ENCODE data around the gene IKZF1. TPM values are rescaled to one million over a fixed set of nuclear protein-coding genes. Genes with fewer than 3 reads are reported as not detected.

IKZF1 gene
- total RNA-seq, 1 donor from 2014 or later = 0.33 TPM

- TF ChIP-seq, protein P1, sequence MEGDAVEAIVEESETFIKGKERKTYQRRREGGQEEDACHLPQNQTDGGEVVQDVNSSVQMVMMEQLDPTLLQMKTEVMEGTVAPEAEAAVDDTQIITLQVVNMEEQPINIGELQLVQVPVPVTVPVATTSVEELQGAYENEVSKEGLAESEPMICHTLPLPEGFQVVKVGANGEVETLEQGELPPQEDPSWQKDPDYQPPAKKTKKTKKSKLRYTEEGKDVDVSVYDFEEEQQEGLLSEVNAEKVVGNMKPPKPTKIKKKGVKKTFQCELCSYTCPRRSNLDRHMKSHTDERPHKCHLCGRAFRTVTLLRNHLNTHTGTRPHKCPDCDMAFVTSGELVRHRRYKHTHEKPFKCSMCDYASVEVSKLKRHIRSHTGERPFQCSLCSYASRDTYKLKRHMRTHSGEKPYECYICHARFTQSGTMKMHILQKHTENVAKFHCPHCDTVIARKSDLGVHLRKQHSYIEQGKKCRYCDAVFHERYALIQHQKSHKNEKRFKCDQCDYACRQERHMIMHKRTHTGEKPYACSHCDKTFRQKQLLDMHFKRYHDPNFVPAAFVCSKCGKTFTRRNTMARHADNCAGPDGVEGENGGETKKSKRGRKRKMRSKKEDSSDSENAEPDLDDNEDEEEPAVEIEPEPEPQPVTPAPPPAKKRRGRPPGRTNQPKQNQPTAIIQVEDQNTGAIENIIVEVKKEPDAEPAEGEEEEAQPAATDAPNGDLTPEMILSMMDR (IDR thresholded peaks at IDR 0.05; ENCODE audit: insufficient read depth, low read length, poor library complexity, severe bottlenecking) = no peak
- DNase-seq (ENCODE audit: low read depth) = no peak
- H3K36me3 ChIP-seq (ENCODE audit: control insufficient read depth, insufficient read depth, low read length) = no peaks in the 10 kb centered on the region
- no peak overlapping the region for H3K4me3 ChIP-seq (ENCODE audit: low read depth, low read length)
- H3K27me3 ChIP-seq (ENCODE audit: control insufficient read depth, insufficient read depth, low read length) = no peaks in the 10 kb centered on the region
Measured at GRCh38 chr7:50265968-50266634, 38.4 kb upstream of the IKZF1 start.

DNA sequence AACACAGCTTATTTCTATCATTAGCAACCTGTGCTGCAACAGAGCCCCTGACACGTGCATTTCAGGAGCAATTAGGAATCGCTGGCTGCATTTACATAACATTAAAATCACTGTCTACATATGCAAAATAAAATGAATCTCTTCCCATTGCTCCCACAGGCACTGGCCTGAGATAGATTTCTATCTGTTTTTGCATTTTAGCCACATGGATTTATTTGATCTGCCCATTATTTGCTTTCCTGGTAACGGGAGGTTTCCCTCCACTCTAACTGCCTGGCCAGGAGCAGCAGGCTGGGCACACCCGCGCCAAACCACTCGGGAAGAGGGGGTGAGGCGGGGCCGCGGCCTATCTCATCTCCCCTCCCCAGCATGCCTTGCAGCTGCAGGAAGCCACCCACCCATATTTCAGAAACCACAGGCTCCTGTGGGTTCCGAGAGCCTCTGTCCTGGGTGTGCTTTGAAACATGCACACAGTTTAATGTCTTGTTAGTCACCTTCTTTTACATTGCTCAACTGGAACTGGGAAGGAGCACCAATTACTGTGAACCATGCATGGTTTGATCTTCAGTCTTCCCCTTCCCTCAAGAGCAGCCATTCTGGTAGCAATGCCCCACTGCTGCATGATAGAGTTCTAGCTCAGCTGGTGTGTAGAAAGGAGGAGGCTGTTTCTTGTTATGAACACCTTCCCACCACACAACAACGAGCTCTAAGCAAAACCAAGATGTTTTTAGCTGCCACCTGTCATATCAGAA is 37.7 kb upstream of the IKZF1 start:
- H3K36me3 ChIP-seq (ENCODE audit: control insufficient read depth, insufficient read depth, low read length) = no peaks in the 10 kb centered on the region
- no peaks in the 10 kb centered on the region for H3K27me3 ChIP-seq (ENCODE audit: control insufficient read depth, insufficient read depth, low read length)
- TF ChIP-seq, protein P1 (IDR thresholded peaks at IDR 0.05; ENCODE audit: insufficient read depth, low read length, poor library complexity, severe bottlenecking) = no peak
- no peak for DNase-seq (ENCODE audit: low read depth)
- H3K4me3 ChIP-seq (ENCODE audit: low read depth, low read length) = no peak overlapping the region

- Histone ChIP-seq H3K27me3 (ENCODE audit: control insufficient read depth, insufficient read depth, low read length) (no peaks in the 10 kb centered on the region), H3K4me3 (ENCODE audit: low read depth, low read length) (no peak overlapping the region), H3K36me3 (ENCODE audit: control insufficient read depth, insufficient read depth, low read length) (no peaks in the 10 kb centered on the region)
- TF ChIP-seq, protein P1 (IDR thresholded peaks at IDR 0.05; ENCODE audit: insufficient read depth, low read length, poor library complexity, severe bottlenecking) = no peak
- no peak for DNase-seq (ENCODE audit: low read depth)
Measured at GRCh38 chr7:50267525-50268041, 36.9 kb upstream of the IKZF1 start.

DNA sequence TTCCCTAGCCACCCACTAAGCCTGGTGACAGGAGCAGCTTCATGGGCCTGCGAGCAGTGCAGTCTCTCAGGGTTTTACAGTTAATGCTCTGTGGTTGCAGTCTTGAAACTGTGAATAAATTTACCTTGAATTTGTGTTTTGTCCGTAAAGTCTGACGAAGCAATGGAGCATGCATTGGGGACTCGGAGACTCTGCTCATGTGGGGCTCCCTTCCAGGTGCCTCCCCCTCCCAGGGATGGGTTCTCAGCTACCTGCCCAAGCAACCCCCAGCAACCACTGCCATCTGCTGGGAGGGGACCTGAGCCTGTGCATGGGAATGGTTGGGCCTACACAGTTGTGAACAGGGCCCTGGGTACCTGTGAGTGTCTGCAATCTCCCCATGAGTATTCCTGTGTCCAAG is 36.3 kb upstream of the IKZF1 start:
- Histone ChIP-seq H3K4me3 (ENCODE audit: low read depth, low read length) (no peak overlapping the region), H3K36me3 (ENCODE audit: control insufficient read depth, insufficient read depth, low read length) (no peaks in the 10 kb centered on the region), H3K27me3 (ENCODE audit: control insufficient read depth, insufficient read depth, low read length) (no peaks in the 10 kb centered on the region)
- no peak for DNase-seq (ENCODE audit: low read depth)
- TF ChIP-seq, protein P1 (IDR thresholded peaks at IDR 0.05; ENCODE audit: insufficient read depth, low read length, poor library complexity, severe bottlenecking) = no peak

GRCh38 chr7:50268990-50269389 is 35.5 kb upstream of the IKZF1 start:
- Histone ChIP-seq H3K4me3 (ENCODE audit: low read depth, low read length) (no peak overlapping the region), H3K27me3 (ENCODE audit: control insufficient read depth, insufficient read depth, low read length) (no peaks in the 10 kb centered on the region), H3K36me3 (ENCODE audit: control insufficient read depth, insufficient read depth, low read length) (no peaks in the 10 kb centered on the region)
- no peak for DNase-seq (ENCODE audit: low read depth)
- TF ChIP-seq, protein P1 (IDR thresholded peaks at IDR 0.05; ENCODE audit: insufficient read depth, low read length, poor library complexity, severe bottlenecking) = no peak

Data from kidney epithelial cell (primary cell).